GM19467 (cell line): Measurements from ENCODE around the gene PRDX1.
"Not testable (repeated sequence)": the region's sequence is repeated elsewhere in the genome, so short reads cannot be mapped to it uniquely, and the experiment has no call there.

ENCODE experiments used
- ATAC-seq: cut with Tn5 transposase; IDR thresholded peaks from one replicate; pipeline ENCODE4 v1.9.1; 2021; ENCODE audit warnings: mild to moderate bottlenecking, moderate library complexity; ENCODE audit not compliant: unreplicated experiment

Gene PRDX1

GRCh38 chr1:45536886-45537285 is 15.2 kb upstream of the PRDX1 start:
- ATAC-seq: no peak

GRCh38 chr1:45535988-45536766 is 14.5 kb upstream of the PRDX1 start:
- ATAC-seq: no peak

- ATAC-seq: no peak
Measured at GRCh38 chr1:45531873-45532272, 10.2 kb upstream of the PRDX1 start.

GRCh38 chr1:45530632-45531135 is 9.0 kb upstream of the PRDX1 start:
- no peak for ATAC-seq

GRCh38 chr1:45526135-45526644 is 4.5 kb upstream of the PRDX1 start:
- no peak for ATAC-seq

GRCh38 chr1:45523975-45524374 is 2.3 kb upstream of the PRDX1 start:
- not testable (repeated sequence) for ATAC-seq

GRCh38 chr1:45523516-45523915 is 1.8 kb upstream of the PRDX1 start:
- ATAC-seq: not testable (repeated sequence)

GRCh38 chr1:45522324-45523104 is 830 bp upstream of the PRDX1 start:
- no peak for ATAC-seq

- ATAC-seq: not testable (repeated sequence)
Measured at GRCh38 chr1:45519774-45520173, 1.9 kb downstream of the PRDX1 start.

- ATAC-seq: no peak
Measured at GRCh38 chr1:45518910-45519309, 2.8 kb downstream of the PRDX1 start.

GRCh38 chr1:45518366-45518765 is 3.3 kb downstream of the PRDX1 start:
- not testable (repeated sequence) for ATAC-seq

GRCh38 chr1:45516465-45516864 is 5.2 kb downstream of the PRDX1 start:
- ATAC-seq: no peak

GRCh38 chr1:45516036-45516435 is 5.6 kb downstream of the PRDX1 start:
- no peak for ATAC-seq

GRCh38 chr1:45513532-45514260 is 8.0 kb downstream of the PRDX1 start:
- not testable (repeated sequence) for ATAC-seq

- ATAC-seq: no peak
Measured at GRCh38 chr1:45512641-45513054, 9.0 kb downstream of the PRDX1 start.

GRCh38 chr1:45510972-45511527 is 10.6 kb downstream of the PRDX1 start:
- no peak for ATAC-seq

GRCh38 chr1:45510036-45510971 is 11.4 kb downstream of the PRDX1 start:
- ATAC-seq: no peak

GRCh38 chr1:45508295-45509151 is 13.2 kb downstream of the PRDX1 start:
- no peak for ATAC-seq

- ATAC-seq: no peak
Measured at GRCh38 chr1:45507893-45508292, 13.8 kb downstream of the PRDX1 start.
